Activated naive CD8-positive, alpha-beta T cell treated with anti-CD3 and anti-CD28 coated beads, Interleukin-2, amount 10 ng/mL, durations not matched to agents 7 days and 5 days (primary cell): Measurements from ENCODE around the gene ANKRD35. TPM values are rescaled to one million over a fixed set of nuclear protein-coding genes. Genes with fewer than 3 reads are reported as not detected.
"Not testable (repeated sequence)": the region's sequence is repeated elsewhere in the genome, so short reads cannot be mapped to it uniquely, and the experiment has no call there.

ENCODE experiments used
- ATAC-seq: fragments of 150-1000 bp; cut with Tn5 transposase; one replicate; pipeline ENCODE4 v1.10.0; 2021; ENCODE audit warnings: low read depth, moderate library complexity
- POLR2A ChIA-PET: fragments of 350-600 bp; sonication (Branson Sonifier 250); formaldehyde crosslinking; loops from one replicate; lab custom pipeline; 2021; ENCODE audit warnings: antibody characterized with exemption; lab: Charles Lee
- DNase-seq: peaks from one replicate; pipeline ENCODE4 v3.0.0; 2021
- H3K27ac Mint-ChIP-seq: one replicate; pipeline ENCODE4 v1.8.0; 2022; ENCODE audit warnings: mild to moderate bottlenecking, mixed read lengths
- H3K27me3 Mint-ChIP-seq: one replicate; pipeline ENCODE4 v1.8.0; 2022; ENCODE audit warnings: mild to moderate bottlenecking, moderate library complexity, mixed read lengths
- H3K36me3 Mint-ChIP-seq: one replicate; pipeline ENCODE4 v1.8.0; 2021; ENCODE audit warnings: mild to moderate bottlenecking, mixed read lengths
- H3K4me1 Mint-ChIP-seq: one replicate; pipeline ENCODE4 v1.8.0; 2021; ENCODE audit warnings: mixed read lengths
- H3K4me3 Mint-ChIP-seq: one replicate; pipeline ENCODE4 v1.8.0; 2022; ENCODE audit warnings: mild to moderate bottlenecking, moderate library complexity, mixed read lengths
- H3K9me3 Mint-ChIP-seq: one replicate; pipeline ENCODE4 v1.8.0; 2021; ENCODE audit warnings: mixed read lengths
- total RNA-seq, 2 experiments: library from RNA; stranded (reverse); gene quantifications; one replicate each; pipeline ENCODE4 v1.2.3, GENCODE V29; 2021

Gene ANKRD35
- total RNA-seq, 2 experiments from 2014 or later: 0.40 to 0.69 TPM

DNA sequence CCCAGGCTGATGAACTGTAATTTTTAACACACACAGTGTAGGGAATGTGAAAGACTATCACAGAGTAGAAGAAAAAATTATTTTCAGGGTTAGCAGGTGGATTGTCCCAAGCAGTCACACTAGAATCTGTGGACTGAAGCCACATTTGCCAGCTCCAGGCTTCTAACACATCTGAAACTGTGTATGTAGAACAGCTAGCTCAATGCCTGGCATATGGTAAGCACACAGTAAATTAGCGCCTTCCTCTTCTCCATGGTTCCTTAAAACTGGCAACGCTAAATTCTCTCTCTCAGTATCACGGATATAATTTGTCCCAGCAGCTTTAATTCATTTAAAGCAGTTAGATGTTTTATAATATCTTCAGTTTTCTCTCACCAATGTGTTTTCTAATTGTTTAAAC lies 42.6 kb downstream of the ANKRD35 start:
- H3K36me3 Mint-ChIP-seq: peaks cover 6% of the 10 kb centered on the region
- DNase-seq (no peak), ATAC-seq (no peak)
- no peaks in the 10 kb centered on the region for H3K27me3 Mint-ChIP-seq
- H3K9me3 Mint-ChIP-seq: no peaks in the 10 kb centered on the region
- peaks cover 6% of the 10 kb centered on the region for H3K4me1 Mint-ChIP-seq
- no peak overlapping the region for H3K4me3 Mint-ChIP-seq
- POLR2A ChIA-PET: no interaction called here
- no peak overlapping the region for H3K27ac Mint-ChIP-seq

DNA sequence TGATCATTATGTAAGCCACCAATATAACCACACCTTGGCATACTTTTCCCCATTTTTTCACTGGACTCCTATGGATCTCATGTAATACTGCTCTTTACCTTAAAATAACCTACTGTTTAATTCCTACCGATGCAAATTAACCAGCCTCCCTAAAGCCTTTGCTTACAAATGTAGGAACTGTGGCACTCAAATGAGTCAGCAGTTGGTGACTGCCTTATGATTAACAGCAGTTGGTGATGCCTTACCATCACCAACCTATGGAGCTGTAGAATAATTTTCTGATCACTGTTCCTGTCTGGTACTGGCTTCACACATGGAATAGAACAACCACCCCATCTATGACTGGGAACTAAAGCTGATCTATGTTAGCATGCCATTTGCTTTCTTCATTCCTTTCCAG lies 48.0 kb downstream of the ANKRD35 start:
- H3K27ac Mint-ChIP-seq: no peak overlapping the region
- peaks cover 3% of the 10 kb centered on the region for H3K4me1 Mint-ChIP-seq
- DNase-seq (no peak), ATAC-seq (no peak)
- no peak overlapping the region for H3K4me3 Mint-ChIP-seq
- POLR2A ChIA-PET: no interaction called here
- H3K9me3 Mint-ChIP-seq: no peaks in the 10 kb centered on the region
- H3K36me3 Mint-ChIP-seq: peaks cover 14% of the 10 kb centered on the region
- H3K27me3 Mint-ChIP-seq: no peaks in the 10 kb centered on the region

DNA sequence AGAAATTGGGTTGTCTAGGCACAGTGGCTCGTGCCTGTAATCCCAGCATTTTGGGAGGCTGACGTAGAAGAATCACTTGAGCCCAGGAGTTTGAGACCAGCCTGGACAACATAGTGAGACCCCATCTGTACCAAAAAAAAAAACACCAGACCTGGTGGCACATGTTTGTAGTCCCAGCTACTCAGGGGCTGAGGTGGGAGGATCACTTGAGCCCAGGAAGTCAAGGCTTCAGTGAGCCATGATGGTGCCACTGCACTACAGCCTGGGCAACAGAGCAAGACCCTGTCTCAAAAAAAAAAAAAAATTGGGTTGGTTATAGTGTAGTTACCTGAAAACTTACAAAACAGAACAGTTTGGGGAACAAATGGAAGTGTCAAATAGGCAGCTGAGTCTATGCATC lies 54.9 kb downstream of the ANKRD35 start:
- ATAC-seq, H3K27me3 Mint-ChIP-seq, DNase-seq, H3K27ac Mint-ChIP-seq, H3K9me3 Mint-ChIP-seq, H3K4me3 Mint-ChIP-seq: not testable (repeated sequence)
- H3K4me1 Mint-ChIP-seq: peaks cover 17% of the 10 kb centered on the region
- H3K36me3 Mint-ChIP-seq: peaks cover 47% of the 10 kb centered on the region
- POLR2A ChIA-PET: interaction anchor here (0.7 kb wide), 1 partner anchor 23 kb away, joined by 4 read pairs; no protein-coding TSS in a partner anchor

DNA sequence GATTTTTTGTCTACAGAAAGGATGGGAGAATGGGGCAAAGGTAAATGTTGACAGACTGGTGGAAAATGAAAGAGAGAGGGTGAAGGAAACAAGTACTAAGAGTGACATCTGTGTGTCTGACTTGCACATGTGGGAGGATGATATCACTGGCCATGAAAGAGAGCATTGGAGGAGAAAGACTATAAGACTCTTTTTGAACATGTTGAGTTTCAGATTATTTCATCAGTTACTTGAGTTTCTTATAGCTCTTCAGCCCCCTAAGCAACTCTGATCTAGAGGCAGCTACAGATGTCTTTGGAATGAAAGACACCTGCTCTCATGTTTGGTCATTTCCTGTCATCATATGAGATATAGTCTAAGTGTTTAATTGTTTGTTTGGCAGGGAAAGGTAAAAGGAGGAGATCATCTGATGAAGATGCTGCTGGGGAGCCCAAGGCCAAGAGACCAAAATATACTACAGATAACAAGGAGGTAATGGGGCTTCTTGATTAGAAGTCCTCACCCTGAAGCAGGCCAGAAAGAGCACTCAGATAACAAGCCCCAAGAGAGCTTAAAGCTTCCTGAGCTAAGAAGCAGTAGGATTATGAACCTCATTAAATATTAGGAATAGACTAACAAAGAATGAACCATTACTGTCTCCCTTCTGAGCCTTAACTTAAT lies 57.2 kb downstream of the ANKRD35 start:
- no peaks in the 10 kb centered on the region for H3K9me3 Mint-ChIP-seq
- ATAC-seq: no peak
- H3K4me3 Mint-ChIP-seq: no peak overlapping the region
- POLR2A ChIA-PET: interaction anchor here (1.5 kb wide), 1 partner anchor 16 kb away, joined by 6 read pairs; no protein-coding TSS in a partner anchor
- H3K27me3 Mint-ChIP-seq: no peaks in the 10 kb centered on the region
- DNase-seq: no peak
- H3K36me3 Mint-ChIP-seq: peaks cover 47% of the 10 kb centered on the region
- peaks cover 25% of the 10 kb centered on the region for H3K4me1 Mint-ChIP-seq
- H3K27ac Mint-ChIP-seq: peak overlapping the region; percentile 9

DNA sequence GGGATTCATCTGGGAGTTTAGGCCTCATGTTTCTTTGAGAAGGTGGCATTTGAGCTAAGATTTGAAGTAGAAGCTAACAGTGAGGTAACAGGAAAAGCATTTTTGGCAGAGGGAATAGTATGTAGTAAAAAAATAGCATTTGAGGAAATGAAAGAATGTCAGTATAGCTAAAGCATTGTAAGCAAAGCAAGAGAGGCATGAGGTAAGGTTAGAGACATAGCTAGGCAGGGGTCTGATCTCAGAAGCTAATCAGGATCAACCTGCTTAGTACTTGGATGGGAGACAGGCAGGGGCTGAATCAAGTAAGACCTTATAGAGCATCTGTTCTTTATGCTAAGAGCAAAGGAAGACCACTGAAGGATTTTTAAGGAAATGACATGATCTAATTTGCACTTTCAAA lies 57.7 kb downstream of the ANKRD35 start:
- H3K9me3 Mint-ChIP-seq: no peaks in the 10 kb centered on the region
- H3K4me1 Mint-ChIP-seq: peaks cover 22% of the 10 kb centered on the region
- H3K36me3 Mint-ChIP-seq: peaks cover 42% of the 10 kb centered on the region
- no peak overlapping the region for H3K4me3 Mint-ChIP-seq
- POLR2A ChIA-PET: interaction anchor here (0.6 to 1.5 kb wide), 2 partner anchors 17 to 135 kb away, joined by 3 to 6 read pairs; no protein-coding TSS in a partner anchor
- DNase-seq (no peak), ATAC-seq (no peak)
- H3K27ac Mint-ChIP-seq: peak overlapping the region; percentile 40
- H3K27me3 Mint-ChIP-seq: no peaks in the 10 kb centered on the region

DNA sequence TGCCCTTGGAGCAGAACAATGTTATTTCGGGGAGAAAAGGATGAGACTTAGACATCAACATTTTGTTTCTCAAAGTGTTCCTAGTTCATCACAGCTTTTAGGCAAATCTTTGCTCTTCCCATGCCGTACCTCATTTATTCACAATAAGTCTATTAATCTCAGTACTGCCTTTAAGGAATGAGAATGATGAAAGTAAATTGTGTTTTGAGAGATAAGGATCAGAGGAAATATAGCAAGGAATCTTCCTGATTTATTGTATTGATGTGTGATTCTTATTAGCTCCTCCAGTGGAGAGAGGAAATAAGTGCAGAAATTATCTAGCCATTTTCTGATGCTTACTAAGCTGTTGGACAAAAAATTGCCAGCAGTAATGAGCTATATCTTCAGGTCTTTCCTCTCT lies 59.6 kb downstream of the ANKRD35 start:
- no peak for DNase-seq
- H3K9me3 Mint-ChIP-seq: no peaks in the 10 kb centered on the region
- peaks cover 33% of the 10 kb centered on the region for H3K36me3 Mint-ChIP-seq
- H3K4me3 Mint-ChIP-seq: peak overlapping the region; percentile 64
- POLR2A ChIA-PET: interaction anchor here (1.0 to 3.6 kb wide), 3 partner anchors 8 to 33 kb away, joined by 3 to 18 read pairs (median 4); partner anchors contain the start of genes NUDT17 and PIAS3
- H3K27me3 Mint-ChIP-seq: no peaks in the 10 kb centered on the region
- ATAC-seq: no peak
- H3K27ac Mint-ChIP-seq: peak overlapping the region; percentile 38
- H3K4me1 Mint-ChIP-seq: peaks cover 24% of the 10 kb centered on the region

- H3K9me3 Mint-ChIP-seq: no peaks in the 10 kb centered on the region
- H3K36me3 Mint-ChIP-seq: peaks cover 25% of the 10 kb centered on the region
- H3K4me1 Mint-ChIP-seq: peaks cover 24% of the 10 kb centered on the region
- peak overlapping the region; percentile 92 for H3K27ac Mint-ChIP-seq
- POLR2A ChIA-PET: interaction anchor here (0.9 to 3.6 kb wide), 7 partner anchors 21 to 213 kb away, joined by 3 to 18 read pairs (median 4); partner anchors contain the start of genes ANKRD34A, NUDT17, PIAS3 and POLR3GL
- ATAC-seq (no peak), DNase-seq (no peak)
- no peaks in the 10 kb centered on the region for H3K27me3 Mint-ChIP-seq
- H3K4me3 Mint-ChIP-seq: peak overlapping the region; percentile 86
Observed at GRCh38 chr1:145824499-145824842, 61.2 kb downstream of the ANKRD35 start.

- Mint-ChIP-seq H3K27me3 (no peaks in the 10 kb centered on the region), H3K27ac (peak within 1 kb of the TSS; percentile 92), H3K36me3 (peaks cover 25% of the 10 kb centered on the region), H3K4me3 (peak within 1 kb of the TSS; percentile 86), H3K9me3 (no peaks in the 10 kb centered on the region), H3K4me1 (peaks cover 25% of the 10 kb centered on the region)
- ATAC-seq (peak; percentile 96), DNase-seq (peak; percentile 87)
- POLR2A ChIA-PET: interaction anchor here (0.7 to 3.6 kb wide), 10 partner anchors 22 to 228 kb away, joined by 3 to 18 read pairs (median 4); partner anchors contain the start of genes ANKRD34A, NUDT17, PIAS3 and POLR3GL
Observed at GRCh38 chr1:145823565-145824498, 61.8 kb downstream of the ANKRD35 start, which contains the start of the genes POLR3C and RNF115. POLR3C (plus strand) TSS chr1:145824200; CDS start chr1:145825777, 1,577 bp downstream. RNF115 (minus strand) TSS chr1:145824095; CDS start chr1:145823873, 222 bp downstream.

DNA sequence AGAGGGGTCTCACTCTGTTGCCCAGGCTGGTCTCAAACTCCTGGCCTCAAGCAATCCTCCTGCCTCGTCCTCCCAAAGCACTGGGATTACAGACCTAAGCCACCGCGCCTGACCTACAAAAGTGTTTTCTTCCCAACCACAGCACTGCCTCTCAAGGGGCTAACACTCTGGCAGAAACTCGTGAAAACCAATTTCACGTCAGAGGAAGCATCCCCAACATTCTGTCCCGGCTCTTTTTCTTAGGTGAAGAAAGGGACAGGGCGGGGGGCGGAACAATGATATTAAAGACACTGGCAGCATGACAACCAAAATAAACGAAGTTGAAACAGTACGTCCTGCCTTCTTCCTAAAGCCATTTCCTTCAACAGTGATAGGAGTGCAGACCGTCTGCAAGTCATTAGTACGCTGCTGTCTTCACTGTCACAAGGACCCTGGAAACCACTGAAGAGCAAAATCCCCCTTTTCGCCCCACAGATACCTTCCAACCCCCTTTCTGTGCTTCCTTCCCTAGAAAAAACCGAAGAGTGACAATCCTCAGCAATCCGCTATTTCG lies 62.8 kb downstream of the ANKRD35 start:
- POLR2A ChIA-PET: interaction anchor here (1.0 kb wide), 1 partner anchor 37 kb away, joined by 6 read pairs; the partner anchor contains the start of gene PIAS3
- not testable (repeated sequence) for H3K27ac Mint-ChIP-seq, H3K9me3 Mint-ChIP-seq, ATAC-seq, H3K27me3 Mint-ChIP-seq, DNase-seq
- Mint-ChIP-seq H3K4me3 (peak overlapping the region; percentile 19), H3K36me3 (peaks cover 16% of the 10 kb centered on the region), H3K4me1 (peaks cover 21% of the 10 kb centered on the region)

DNA sequence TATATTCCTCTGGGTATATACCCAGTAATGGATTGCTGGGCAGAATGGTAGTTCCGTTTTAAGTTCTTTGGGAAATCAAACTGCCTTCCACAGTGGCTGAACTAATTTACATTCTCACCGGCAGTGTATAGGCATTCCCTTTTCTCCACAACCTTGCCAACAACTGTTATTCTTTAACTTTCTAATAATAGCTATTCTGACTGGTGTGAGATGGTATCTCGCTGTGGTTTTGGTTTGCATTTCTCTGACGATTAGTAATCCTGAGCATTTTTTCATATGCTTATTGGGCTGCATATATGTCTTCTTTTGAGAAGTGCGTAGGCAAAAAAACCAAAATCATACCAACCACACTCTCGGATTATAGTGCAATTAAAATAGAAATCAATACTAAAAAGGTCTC lies 67.6 kb downstream of the ANKRD35 start:
- H3K27me3 Mint-ChIP-seq, H3K27ac Mint-ChIP-seq, ATAC-seq, DNase-seq, H3K4me1 Mint-ChIP-seq, H3K9me3 Mint-ChIP-seq, H3K4me3 Mint-ChIP-seq, POLR2A ChIA-PET, H3K36me3 Mint-ChIP-seq: not testable (repeated sequence)
